WTC11 (cell line): ENCODE measurements around the gene MYCBP. TPM values are rescaled to one million over a fixed set of nuclear protein-coding genes. Genes with fewer than 3 reads are reported as not detected.

Experiments used
- ATAC-seq: fragments of 200-7000 bp; cut with Tn5 transposase; 2 replicates; pipeline ENCODE4 v1.10.0; 2021; ENCODE audit warnings: mild to moderate bottlenecking, moderate library complexity
- CTCF ChIA-PET: fragments of 300-600 bp; sonication (Branson Sonifier 250); formaldehyde crosslinking; loops from one replicate; lab custom pipeline; 2021; ENCODE audit warnings: antibody characterized with exemption; lab: Charles Lee
- POLR2A ChIA-PET: fragments of 350-600 bp; sonication (Branson Sonifier 250); formaldehyde crosslinking; loops from one replicate; lab custom pipeline; 2021; ENCODE audit warnings: antibody characterized with exemption; lab: Charles Lee
- DNase-seq: peaks from one replicate; pipeline ENCODE4 v3.0.0; 2021; ENCODE audit warnings: low spot score
- H3K27ac Mint-ChIP-seq: 2 replicates; pipeline ENCODE4 v1.8.0; 2021; ENCODE audit warnings: mixed read lengths
- H3K27me3 Mint-ChIP-seq: 2 replicates; pipeline ENCODE4 v1.8.0; 2021; ENCODE audit warnings: low read depth, mild to moderate bottlenecking, moderate library complexity, mixed read lengths
- H3K36me3 Mint-ChIP-seq: 2 replicates; pipeline ENCODE4 v1.8.0; 2021; ENCODE audit warnings: mixed read lengths
- H3K4me1 Mint-ChIP-seq: 2 replicates; pipeline ENCODE4 v1.8.0; 2022; ENCODE audit warnings: mixed read lengths
- H3K4me3 Mint-ChIP-seq: 2 replicates; pipeline ENCODE4 v1.8.0; 2021; ENCODE audit warnings: mild to moderate bottlenecking, moderate library complexity, mixed read lengths
- H3K9me3 Mint-ChIP-seq: 2 replicates; pipeline ENCODE4 v1.8.0; 2021; ENCODE audit warnings: mixed read lengths
- ATF1 ChIP-seq: sonication (generic); formaldehyde crosslinking; IDR thresholded peaks from 2 replicates; pipeline ENCODE4 v1.8.1; 2023; ENCODE audit warnings: mild to moderate bottlenecking, moderate library complexity, missing genetic modification reagents
- ATF3 ChIP-seq: sonication (generic); formaldehyde crosslinking; conservative IDR thresholded peaks from 2 replicates; pipeline ENCODE4 v1.8.1; 2022; ENCODE audit warnings: mild to moderate bottlenecking, missing genetic modification reagents
- CREM ChIP-seq: sonication (generic); formaldehyde crosslinking; IDR thresholded peaks from 2 replicates; pipeline ENCODE4 v1.8.1; 2022; ENCODE audit warnings: mild to moderate bottlenecking, missing genetic modification reagents, moderate library complexity
- GABPB1 ChIP-seq: sonication (generic); formaldehyde crosslinking; IDR thresholded peaks from 2 replicates; pipeline ENCODE4 v1.8.1; 2023; ENCODE audit warnings: mild to moderate bottlenecking, missing genetic modification reagents
- JAZF1 ChIP-seq: fragments of 250-450 bp; sonication (Bioruptor Pico); IDR thresholded peaks from 2 replicates; pipeline ENCODE4 v1.9.0; 2021; ENCODE audit warnings: moderate library complexity, mild to moderate bottlenecking, inconsistent platforms
- MLX ChIP-seq: sonication (generic); formaldehyde crosslinking; IDR thresholded peaks from 2 replicates; pipeline ENCODE4 v1.8.1; 2023; ENCODE audit warnings: mild to moderate bottlenecking, missing genetic modification reagents, moderate library complexity
- NFYB ChIP-seq: sonication (generic); formaldehyde crosslinking; conservative IDR thresholded peaks from 2 replicates; pipeline ENCODE4 v1.8.0; 2022; ENCODE audit warnings: low read depth, missing genetic modification reagents
- NR2C2 ChIP-seq: sonication (generic); formaldehyde crosslinking; IDR thresholded peaks from 2 replicates; pipeline ENCODE4 v1.8.0; 2022; ENCODE audit warnings: mild to moderate bottlenecking, missing genetic modification reagents
- OVOL2 ChIP-seq: fragments of 250-450 bp; sonication (Bioruptor Pico); IDR thresholded peaks from 2 replicates; pipeline ENCODE4 v1.9.0; 2021; ENCODE audit warnings: mild to moderate bottlenecking, borderline replicate concordance
- PRRX2 ChIP-seq: fragments of 250-450 bp; sonication (Bioruptor Pico); IDR thresholded peaks from 2 replicates; pipeline ENCODE4 v1.8.0; 2021; ENCODE audit warnings: mild to moderate bottlenecking
- TP53 ChIP-seq: sonication (generic); formaldehyde crosslinking; IDR thresholded peaks from 2 replicates; pipeline ENCODE4 v1.8.1; 2023; ENCODE audit warnings: mild to moderate bottlenecking, missing genetic modification reagents
- ZMAT4 ChIP-seq: fragments of 250-450 bp; sonication (Bioruptor Pico); IDR thresholded peaks from 2 replicates; pipeline ENCODE4 v1.9.0; 2021; ENCODE audit warnings: mild to moderate bottlenecking
- ZNF219 ChIP-seq: sonication (generic); formaldehyde crosslinking; IDR thresholded peaks from 2 replicates; pipeline ENCODE4 v1.8.0; 2023; ENCODE audit warnings: missing genetic modification reagents, mild to moderate bottlenecking, borderline replicate concordance
- ZNF317 ChIP-seq: sonication (generic); formaldehyde crosslinking; IDR thresholded peaks from 2 replicates; pipeline ENCODE4 v1.8.1; 2023; ENCODE audit warnings: low read depth, mild to moderate bottlenecking, moderate library complexity, missing genetic modification reagents, borderline replicate concordance
- ZNF671 ChIP-seq: fragments of 250-450 bp; sonication (Bioruptor Pico); IDR thresholded peaks from 2 replicates; pipeline ENCODE4 v1.8.0; 2021; ENCODE audit warnings: mild to moderate bottlenecking
- total RNA-seq: library from RNA; stranded (reverse); gene quantifications from 3 replicates; pipeline ENCODE4 v1.2.3, GENCODE V29; 2021
- TF ChIP-seq, protein P1 (sequence below): sonication (generic); formaldehyde crosslinking; IDR thresholded peaks from 2 replicates; pipeline ENCODE4 v1.8.1; 2022; ENCODE audit warnings: low read depth, missing genetic modification reagents, borderline replicate concordance
- TF ChIP-seq, protein P2 (sequence below): sonication (generic); formaldehyde crosslinking; IDR thresholded peaks from 2 replicates; pipeline ENCODE4 v1.8.1; 2023; ENCODE audit warnings: mild to moderate bottlenecking, missing genetic modification reagents, borderline replicate concordance
- TF ChIP-seq, protein P3 (sequence below): sonication (generic); formaldehyde crosslinking; IDR thresholded peaks from 2 replicates; pipeline ENCODE4 v1.8.0; 2023; ENCODE audit warnings: missing genetic modification reagents, mild to moderate bottlenecking, borderline replicate concordance

Gene MYCBP
- total RNA-seq, 1 experiment from 2014 or later: 31.4 TPM

DNA sequence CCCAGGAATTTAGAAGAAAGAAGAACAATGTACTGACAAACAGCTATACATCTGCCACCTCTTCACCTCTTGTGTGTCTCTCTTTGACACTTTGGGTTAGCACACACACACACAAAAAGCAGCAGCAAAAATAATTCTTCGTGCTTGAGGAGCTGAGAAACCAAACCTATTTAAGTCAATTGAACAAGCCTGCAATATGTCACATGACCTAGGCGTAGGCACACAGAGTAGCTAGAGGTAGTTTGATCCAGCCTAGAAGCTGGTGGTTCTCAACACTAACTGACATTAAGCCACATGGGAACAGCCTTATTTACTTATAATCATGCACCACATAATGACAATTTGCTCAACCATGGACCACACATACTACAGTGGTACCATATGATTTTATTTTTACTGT lies 45.8 kb downstream of the MYCBP start:
- CTCF ChIA-PET: interaction anchor here (0.6 to 1.2 kb wide), 5 partner anchors 8 to 952 kb away, joined by 3 to 5 read pairs (median 3); no protein-coding TSS in a partner anchor
- no peaks in the 10 kb centered on the region for H3K27me3 Mint-ChIP-seq
- no peak overlapping the region for H3K4me3 Mint-ChIP-seq
- no peaks in the 10 kb centered on the region for H3K4me1 Mint-ChIP-seq
- H3K27ac Mint-ChIP-seq: no peak overlapping the region
- DNase-seq (no peak), ATAC-seq (no peak)
- no peaks in the 10 kb centered on the region for H3K36me3 Mint-ChIP-seq
- no peaks in the 10 kb centered on the region for H3K9me3 Mint-ChIP-seq
- no peak for TF ChIP-seq JAZF1
- TF ChIP-seq ATF3: no peak
- TF ChIP-seq, protein P1, sequence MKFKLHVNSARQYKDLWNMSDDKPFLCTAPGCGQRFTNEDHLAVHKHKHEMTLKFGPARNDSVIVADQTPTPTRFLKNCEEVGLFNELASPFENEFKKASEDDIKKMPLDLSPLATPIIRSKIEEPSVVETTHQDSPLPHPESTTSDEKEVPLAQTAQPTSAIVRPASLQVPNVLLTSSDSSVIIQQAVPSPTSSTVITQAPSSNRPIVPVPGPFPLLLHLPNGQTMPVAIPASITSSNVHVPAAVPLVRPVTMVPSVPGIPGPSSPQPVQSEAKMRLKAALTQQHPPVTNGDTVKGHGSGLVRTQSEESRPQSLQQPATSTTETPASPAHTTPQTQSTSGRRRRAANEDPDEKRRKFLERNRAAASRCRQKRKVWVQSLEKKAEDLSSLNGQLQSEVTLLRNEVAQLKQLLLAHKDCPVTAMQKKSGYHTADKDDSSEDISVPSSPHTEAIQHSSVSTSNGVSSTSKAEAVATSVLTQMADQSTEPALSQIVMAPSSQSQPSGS (CRISPR knock-in tag): no peak
- TF ChIP-seq ZMAT4 (CRISPR knock-in tag): no peak
- no peak for TF ChIP-seq ZNF317
- POLR2A ChIA-PET: no interaction called here

- H3K9me3 Mint-ChIP-seq: no peaks in the 10 kb centered on the region
- no peak overlapping the region for H3K4me3 Mint-ChIP-seq
- ATAC-seq: no peak
- no peak overlapping the region for H3K27ac Mint-ChIP-seq
- H3K27me3 Mint-ChIP-seq: no peaks in the 10 kb centered on the region
- no peaks in the 10 kb centered on the region for H3K4me1 Mint-ChIP-seq
- CTCF ChIA-PET: interaction anchor here (0.7 to 1.2 kb wide), 4 partner anchors 8 to 951 kb away, joined by 3 to 5 read pairs (median 3); no protein-coding TSS in a partner anchor
- TF ChIP-seq TP53 (CRISPR knock-in tag) (no peak), NFYB (no peak), PRRX2 (CRISPR knock-in tag) (no peak)
- TF ChIP-seq, protein P2, sequence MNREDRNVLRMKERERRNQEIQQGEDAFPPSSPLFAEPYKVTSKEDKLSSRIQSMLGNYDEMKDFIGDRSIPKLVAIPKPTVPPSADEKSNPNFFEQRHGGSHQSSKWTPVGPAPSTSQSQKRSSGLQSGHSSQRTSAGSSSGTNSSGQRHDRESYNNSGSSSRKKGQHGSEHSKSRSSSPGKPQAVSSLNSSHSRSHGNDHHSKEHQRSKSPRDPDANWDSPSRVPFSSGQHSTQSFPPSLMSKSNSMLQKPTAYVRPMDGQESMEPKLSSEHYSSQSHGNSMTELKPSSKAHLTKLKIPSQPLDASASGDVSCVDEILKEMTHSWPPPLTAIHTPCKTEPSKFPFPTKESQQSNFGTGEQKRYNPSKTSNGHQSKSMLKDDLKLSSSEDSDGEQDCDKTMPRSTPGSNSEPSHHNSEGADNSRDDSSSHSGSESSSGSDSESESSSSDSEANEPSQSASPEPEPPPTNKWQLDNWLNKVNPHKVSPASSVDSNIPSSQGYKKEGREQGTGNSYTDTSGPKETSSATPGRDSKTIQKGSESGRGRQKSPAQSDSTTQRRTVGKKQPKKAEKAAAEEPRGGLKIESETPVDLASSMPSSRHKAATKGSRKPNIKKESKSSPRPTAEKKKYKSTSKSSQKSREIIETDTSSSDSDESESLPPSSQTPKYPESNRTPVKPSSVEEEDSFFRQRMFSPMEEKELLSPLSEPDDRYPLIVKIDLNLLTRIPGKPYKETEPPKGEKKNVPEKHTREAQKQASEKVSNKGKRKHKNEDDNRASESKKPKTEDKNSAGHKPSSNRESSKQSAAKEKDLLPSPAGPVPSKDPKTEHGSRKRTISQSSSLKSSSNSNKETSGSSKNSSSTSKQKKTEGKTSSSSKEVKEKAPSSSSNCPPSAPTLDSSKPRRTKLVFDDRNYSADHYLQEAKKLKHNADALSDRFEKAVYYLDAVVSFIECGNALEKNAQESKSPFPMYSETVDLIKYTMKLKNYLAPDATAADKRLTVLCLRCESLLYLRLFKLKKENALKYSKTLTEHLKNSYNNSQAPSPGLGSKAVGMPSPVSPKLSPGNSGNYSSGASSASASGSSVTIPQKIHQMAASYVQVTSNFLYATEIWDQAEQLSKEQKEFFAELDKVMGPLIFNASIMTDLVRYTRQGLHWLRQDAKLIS (CRISPR knock-in tag): no peak
- DNase-seq: no peak
- POLR2A ChIA-PET: no interaction called here
- no peaks in the 10 kb centered on the region for H3K36me3 Mint-ChIP-seq
Observed at GRCh38 chr1:38826886-38827285, 46.3 kb downstream of the MYCBP start.

DNA sequence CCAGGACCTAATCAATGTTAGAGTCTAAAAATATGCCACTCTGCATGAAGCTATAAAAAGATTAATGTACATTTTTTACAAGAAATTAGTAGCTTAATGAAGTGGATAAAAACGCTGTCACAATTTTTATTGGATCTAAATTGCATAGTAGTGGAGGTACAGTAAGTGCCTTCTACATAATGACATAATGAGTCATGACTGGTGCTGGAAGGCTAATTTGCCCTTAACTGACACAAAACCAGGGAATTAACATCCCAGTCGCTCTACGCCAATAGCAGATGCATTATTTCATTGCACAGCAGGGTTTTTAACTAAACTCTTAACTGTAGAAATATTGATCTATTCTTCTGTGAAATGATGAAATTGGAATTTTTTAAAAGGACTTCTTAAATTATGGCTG lies 46.9 kb downstream of the MYCBP start:
- Mint-ChIP-seq H3K36me3 (no peaks in the 10 kb centered on the region), H3K27ac (no peak overlapping the region), H3K4me3 (no peak overlapping the region), H3K9me3 (no peaks in the 10 kb centered on the region), H3K4me1 (no peaks in the 10 kb centered on the region), H3K27me3 (no peaks in the 10 kb centered on the region; the same call in 1 of the 2 replicates)
- ATAC-seq: no peak
- no peak for DNase-seq
- POLR2A ChIA-PET: no interaction called here
- CTCF ChIA-PET: no interaction called here
- TF ChIP-seq ZNF219 (CRISPR knock-in tag): no peak
- no peak for TF ChIP-seq OVOL2 (CRISPR knock-in tag)
- TF ChIP-seq MLX (CRISPR knock-in tag): no peak
- TF ChIP-seq CREM: no peak
- no peak for TF ChIP-seq NR2C2 (CRISPR knock-in tag)
- TF ChIP-seq ZNF671 (CRISPR knock-in tag): no peak
- TF ChIP-seq, protein P2 (CRISPR knock-in tag): no peak
- TF ChIP-seq, protein P3, sequence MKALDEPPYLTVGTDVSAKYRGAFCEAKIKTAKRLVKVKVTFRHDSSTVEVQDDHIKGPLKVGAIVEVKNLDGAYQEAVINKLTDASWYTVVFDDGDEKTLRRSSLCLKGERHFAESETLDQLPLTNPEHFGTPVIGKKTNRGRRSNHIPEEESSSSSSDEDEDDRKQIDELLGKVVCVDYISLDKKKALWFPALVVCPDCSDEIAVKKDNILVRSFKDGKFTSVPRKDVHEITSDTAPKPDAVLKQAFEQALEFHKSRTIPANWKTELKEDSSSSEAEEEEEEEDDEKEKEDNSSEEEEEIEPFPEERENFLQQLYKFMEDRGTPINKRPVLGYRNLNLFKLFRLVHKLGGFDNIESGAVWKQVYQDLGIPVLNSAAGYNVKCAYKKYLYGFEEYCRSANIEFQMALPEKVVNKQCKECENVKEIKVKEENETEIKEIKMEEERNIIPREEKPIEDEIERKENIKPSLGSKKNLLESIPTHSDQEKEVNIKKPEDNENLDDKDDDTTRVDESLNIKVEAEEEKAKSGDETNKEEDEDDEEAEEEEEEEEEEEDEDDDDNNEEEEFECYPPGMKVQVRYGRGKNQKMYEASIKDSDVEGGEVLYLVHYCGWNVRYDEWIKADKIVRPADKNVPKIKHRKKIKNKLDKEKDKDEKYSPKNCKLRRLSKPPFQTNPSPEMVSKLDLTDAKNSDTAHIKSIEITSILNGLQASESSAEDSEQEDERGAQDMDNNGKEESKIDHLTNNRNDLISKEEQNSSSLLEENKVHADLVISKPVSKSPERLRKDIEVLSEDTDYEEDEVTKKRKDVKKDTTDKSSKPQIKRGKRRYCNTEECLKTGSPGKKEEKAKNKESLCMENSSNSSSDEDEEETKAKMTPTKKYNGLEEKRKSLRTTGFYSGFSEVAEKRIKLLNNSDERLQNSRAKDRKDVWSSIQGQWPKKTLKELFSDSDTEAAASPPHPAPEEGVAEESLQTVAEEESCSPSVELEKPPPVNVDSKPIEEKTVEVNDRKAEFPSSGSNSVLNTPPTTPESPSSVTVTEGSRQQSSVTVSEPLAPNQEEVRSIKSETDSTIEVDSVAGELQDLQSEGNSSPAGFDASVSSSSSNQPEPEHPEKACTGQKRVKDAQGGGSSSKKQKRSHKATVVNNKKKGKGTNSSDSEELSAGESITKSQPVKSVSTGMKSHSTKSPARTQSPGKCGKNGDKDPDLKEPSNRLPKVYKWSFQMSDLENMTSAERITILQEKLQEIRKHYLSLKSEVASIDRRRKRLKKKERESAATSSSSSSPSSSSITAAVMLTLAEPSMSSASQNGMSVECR (CRISPR knock-in tag): no peak
- TF ChIP-seq GABPB1: no peak
- TF ChIP-seq ATF1 (CRISPR knock-in tag): no peak
